ENCODE measurements around the gene RCSD1.

DNA sequence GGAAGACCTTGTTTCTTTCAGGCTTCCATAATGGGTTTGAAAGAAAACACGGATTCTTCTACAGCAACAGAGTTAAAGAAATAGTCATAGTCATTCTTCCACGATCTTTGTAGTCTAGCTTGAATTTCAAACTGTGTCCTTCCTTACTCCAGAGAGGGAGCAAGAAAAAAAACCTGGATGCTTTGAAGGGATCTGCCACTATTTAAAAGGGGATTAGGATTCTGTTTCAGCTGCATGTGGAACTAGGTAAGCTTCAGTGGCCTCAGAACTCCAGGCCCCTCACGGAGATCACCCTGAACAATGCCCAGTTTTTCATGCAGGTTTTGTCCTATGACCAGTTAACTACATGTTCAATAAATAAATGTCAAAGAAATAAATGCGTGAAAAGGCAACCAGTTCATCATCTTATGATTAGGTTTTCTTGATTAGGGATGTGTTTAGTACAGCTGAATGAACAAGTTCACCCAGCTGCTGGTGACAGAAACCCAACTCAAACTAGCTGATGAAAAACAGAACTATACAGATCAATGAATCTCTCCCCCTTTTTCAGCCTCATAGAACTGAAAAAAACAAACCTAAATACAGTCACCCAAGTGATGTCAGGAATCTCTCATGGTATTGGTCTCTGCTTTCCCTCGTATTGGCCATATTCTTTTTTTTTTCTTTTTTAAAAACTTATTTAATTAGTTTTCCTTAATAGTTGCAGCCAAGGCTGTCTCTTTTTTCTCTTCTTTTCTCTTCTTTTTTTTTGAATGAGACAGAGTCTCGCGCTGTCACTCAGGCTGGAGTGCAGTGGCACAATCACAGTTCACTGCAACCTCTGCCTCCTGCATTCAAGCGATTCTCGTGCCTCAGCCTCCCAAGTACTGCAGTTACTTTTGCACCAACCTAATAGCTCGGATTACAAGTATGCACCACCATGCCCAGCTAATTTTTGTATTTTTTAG is 77.2 kb downstream of the RCSD1 start:
- TF ChIP-seq, protein P1, sequence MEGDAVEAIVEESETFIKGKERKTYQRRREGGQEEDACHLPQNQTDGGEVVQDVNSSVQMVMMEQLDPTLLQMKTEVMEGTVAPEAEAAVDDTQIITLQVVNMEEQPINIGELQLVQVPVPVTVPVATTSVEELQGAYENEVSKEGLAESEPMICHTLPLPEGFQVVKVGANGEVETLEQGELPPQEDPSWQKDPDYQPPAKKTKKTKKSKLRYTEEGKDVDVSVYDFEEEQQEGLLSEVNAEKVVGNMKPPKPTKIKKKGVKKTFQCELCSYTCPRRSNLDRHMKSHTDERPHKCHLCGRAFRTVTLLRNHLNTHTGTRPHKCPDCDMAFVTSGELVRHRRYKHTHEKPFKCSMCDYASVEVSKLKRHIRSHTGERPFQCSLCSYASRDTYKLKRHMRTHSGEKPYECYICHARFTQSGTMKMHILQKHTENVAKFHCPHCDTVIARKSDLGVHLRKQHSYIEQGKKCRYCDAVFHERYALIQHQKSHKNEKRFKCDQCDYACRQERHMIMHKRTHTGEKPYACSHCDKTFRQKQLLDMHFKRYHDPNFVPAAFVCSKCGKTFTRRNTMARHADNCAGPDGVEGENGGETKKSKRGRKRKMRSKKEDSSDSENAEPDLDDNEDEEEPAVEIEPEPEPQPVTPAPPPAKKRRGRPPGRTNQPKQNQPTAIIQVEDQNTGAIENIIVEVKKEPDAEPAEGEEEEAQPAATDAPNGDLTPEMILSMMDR (IDR thresholded peaks at IDR 0.05) = no peak
- TF ChIP-seq POLR2A (IDR thresholded peaks at IDR 0.05) = no peak
